ENCODE data around the gene MAP4K2. TPM values are rescaled to one million over a fixed set of nuclear protein-coding genes. Genes with fewer than 3 reads are reported as not detected.

The MAP4K2 gene
- total and polyA plus RNA-seq, 9 of the 15 experiments (the other 6 are each of a cell fraction or from before 2014, with no cell fraction given): 0.13 to 14.5 (median 7.3) TPM

- no peak for TF ChIP-seq TFAM (CRISPR knock-in tag; conservative IDR thresholded peaks at IDR 0.05)
Observed at GRCh38 chr11:64823568-64824119, 20.6 kb upstream of the MAP4K2 start (continued).

- Histone ChIP-seq H3K27me3 (ENCODE audit: control insufficient read depth in 2 of 2, insufficient read depth in 2 of 2, low read length in 2 of 2) (no peaks in the 10 kb centered on the region), H3K27ac (ENCODE audit: extremely low read depth, low read depth, low read length) (no peak overlapping the region), H3K79me2 (ENCODE audit: control insufficient read depth, insufficient read depth, low read length) (no peaks in the 10 kb centered on the region), H3K9me1 (ENCODE audit: control insufficient read depth, insufficient read depth, low read length) (no peaks in the 10 kb centered on the region), H4K20me1 (replicated peaks; ENCODE audit: control insufficient read depth, insufficient read depth, low read length) (no peaks in the 10 kb centered on the region), H2AFZ (ENCODE audit: low read depth, low read length) (no peak overlapping the region), H3K4me1 (replicated peaks in 1 of 2; ENCODE audit: control insufficient read depth in 2 of 2, insufficient read depth in 2 of 2, low read length in 2 of 2) (peaks cover 0 to 3% of the 10 kb centered on the region in 2 experiments; a peak in 1 of 5 replicates), H3K4me3 (no peak overlapping the region), H3K9ac (ENCODE audit: insufficient read depth in 1 of 2, low read depth in 2 of 2, low read length in 2 of 2) (no peak overlapping the region), H3K36me3 (ENCODE audit: control insufficient read depth, insufficient read depth, low read length) (no peaks in the 10 kb centered on the region), H3K9me3 (replicated peaks; ENCODE audit: control insufficient read depth, insufficient read depth, low read depth, low read length) (no peaks in the 10 kb centered on the region), H3K4me2 (ENCODE audit: insufficient read depth, low read length) (no peak overlapping the region)
- 31% methylated on average over 3 of the region's 3 CpGs for WGBS (ENCODE audit: insufficient coverage, low coverage, missing lambda C conversion rate)
- POLR2A ChIA-PET: interaction anchor here (1.0 kb wide), 2 partner anchors 11 to 19 kb away, joined by 3 read pairs; no protein-coding TSS in a partner anchor
- FAIRE-seq (no peak), DNase-seq (ENCODE audit: extremely low read depth in 1 of 4, low spot score in 3 of 4) (no peak), ATAC-seq (no peak)
- in situ Hi-C loops (cut with MboI): no loop called here
- no TSS peak for BruUV-seq (replicated peaks)
- CTCF ChIA-PET (ENCODE audit: low intra/inter-chr PET ratio): interaction anchor here (0.6 kb wide), 1 partner anchor 457 kb away, joined by 6 read pairs; no protein-coding TSS in a partner anchor
- intact Hi-C loops (cut with micrococcal nuclease): no loop called here
- TF ChIP-seq ZNF408 (CRISPR knock-in tag; IDR thresholded peaks at IDR 0.05; ENCODE audit: low read depth): no peak
- TF ChIP-seq KLF16 (IDR thresholded peaks at IDR 0.05): no peak
- no peak for TF ChIP-seq TFAP4 (CRISPR knock-in tag; IDR thresholded peaks at IDR 0.05; ENCODE audit: borderline replicate concordance)
- no peak for TF ChIP-seq ZBTB7A (IDR thresholded peaks at IDR 0.05; ENCODE audit: borderline replicate concordance, control insufficient read depth, low read depth, low read length)
- TF ChIP-seq ZNF696 (CRISPR knock-in tag; conservative IDR thresholded peaks at IDR 0.05): no peak
- TF ChIP-seq HES1 (IDR thresholded peaks at IDR 0.05; ENCODE audit: low read depth): no peak
- TF ChIP-seq REST (IDR thresholded peaks at IDR 0.05; ENCODE audit: borderline replicate concordance): no peak
- no peak for TF ChIP-seq REST (CRISPR knock-in tag; IDR thresholded peaks at IDR 0.05; ENCODE audit: low read depth)
- TF ChIP-seq ATF7 (IDR thresholded peaks at IDR 0.05): no peak
- TF ChIP-seq MED1 (CRISPR knock-in tag; IDR thresholded peaks at IDR 0.05; ENCODE audit: borderline replicate concordance): no peak
Observed at GRCh38 chr11:64817476-64817875, 14.5 kb upstream of the MAP4K2 start.

Data from K562 (cell line).